NCI-H82 treated with DMSO at 0.1 percent for 48 hours (cell line): ENCODE results near the gene SPTBN1.
"Not testable (repeated sequence)": the region's sequence is repeated elsewhere in the genome, so short reads cannot be mapped to it uniquely, and the experiment has no call there.

Experiments
- DNase-seq: peaks from one replicate; lab custom pipeline; 2025; ENCODE audit not compliant: unreplicated experiment; lab: John Stamatoyannopoulos, UW

Gene SPTBN1

GRCh38 chr2:54468673-54469072 is 12.5 kb downstream of the SPTBN1 start:
- no peak for DNase-seq

GRCh38 chr2:54469484-54470053 is 13.4 kb downstream of the SPTBN1 start:
- no peak for DNase-seq

- no peak for DNase-seq
These were observed 14.3 kb downstream of the SPTBN1 start for GRCh38 chr2:54470266-54470938.

- DNase-seq = no peak
These were observed 15.1 kb downstream of the SPTBN1 start for GRCh38 chr2:54471221-54471711.

- DNase-seq = no peak
These were observed 17.7 kb downstream of the SPTBN1 start for GRCh38 chr2:54473851-54474250.

GRCh38 chr2:54475285-54475684 is 19.2 kb downstream of the SPTBN1 start:
- DNase-seq = no peak

- DNase-seq = no peak
These were observed 19.8 kb downstream of the SPTBN1 start for GRCh38 chr2:54475919-54476318.

- no peak for DNase-seq
These were observed 20.7 kb downstream of the SPTBN1 start for GRCh38 chr2:54476852-54477251.

GRCh38 chr2:54477896-54478295 is 21.8 kb downstream of the SPTBN1 start:
- DNase-seq = no peak

GRCh38 chr2:54478899-54479298 is 22.8 kb downstream of the SPTBN1 start:
- DNase-seq = no peak

- DNase-seq = no peak
These were observed 23.3 kb downstream of the SPTBN1 start for GRCh38 chr2:54479424-54479823.

- no peak for DNase-seq
These were observed 23.9 kb downstream of the SPTBN1 start for GRCh38 chr2:54480025-54480424.

GRCh38 chr2:54481686-54482085 is 25.6 kb downstream of the SPTBN1 start:
- DNase-seq = no peak

- DNase-seq = no peak
These were observed 26.6 kb downstream of the SPTBN1 start for GRCh38 chr2:54482715-54483114.

- no peak for DNase-seq
These were observed 27.3 kb downstream of the SPTBN1 start for GRCh38 chr2:54483426-54483825.

- DNase-seq = not testable (repeated sequence)
These were observed 29.6 kb downstream of the SPTBN1 start for GRCh38 chr2:54485756-54486155.

GRCh38 chr2:54486766-54487165 is 30.6 kb downstream of the SPTBN1 start:
- no peak for DNase-seq

- DNase-seq = no peak
These were observed 34.7 kb downstream of the SPTBN1 start for GRCh38 chr2:54490863-54491262.

- no peak for DNase-seq
These were observed 36.2 kb downstream of the SPTBN1 start for GRCh38 chr2:54492335-54492734.

- no peak for DNase-seq
These were observed 38.0 kb downstream of the SPTBN1 start for GRCh38 chr2:54494087-54494486.

GRCh38 chr2:54496920-54497319 is 40.8 kb downstream of the SPTBN1 start:
- no peak for DNase-seq

- DNase-seq = no peak
These were observed 41.9 kb downstream of the SPTBN1 start for GRCh38 chr2:54497763-54498680.
